Measurements from ENCODE around the gene ATP2B2. TPM values are rescaled to one million over a fixed set of nuclear protein-coding genes. Genes with fewer than 3 reads are reported as not detected.

ATP2B2 gene
- polyA plus RNA-seq, 1 experiment: not detected

- Histone ChIP-seq H3K4me3 (ENCODE audit: low read depth, low read length) (no peak overlapping the region), H3K36me3 (ENCODE audit: control insufficient read depth, insufficient read depth, low read length) (no peaks in the 10 kb centered on the region), H3K27me3 (ENCODE audit: control insufficient read depth, insufficient read depth, low read length) (peaks cover 2% of the 10 kb centered on the region; the same call in 1 of the 2 replicates)
- ChIA-PET CTCF (interaction anchor here (0.8 to 5.1 kb wide), 2 partner anchors 16 to 20 kb away, joined by 3 to 36 read pairs; no protein-coding TSS in a partner anchor), POLR2A (no interaction called here)
- no peak for TF ChIP-seq CTCF (IDR thresholded peaks at IDR 0.05; ENCODE audit: insufficient read depth, low read depth, low read length)
- DNase-seq (ENCODE audit: low read depth): no peak
Observed at GRCh38 chr3:10359761-10360161, 145.6 kb downstream of the ATP2B2 start.

- TF ChIP-seq CTCF (IDR thresholded peaks at IDR 0.05; ENCODE audit: insufficient read depth, low read depth, low read length): no peak
- peaks cover 2% of the 10 kb centered on the region; the same call in 1 of the 2 replicates for H3K27me3 ChIP-seq (ENCODE audit: control insufficient read depth, insufficient read depth, low read length)
- CTCF ChIA-PET: interaction anchor here (0.6 to 5.1 kb wide), 5 partner anchors 8 to 380 kb away, joined by 3 to 36 read pairs (median 4); no protein-coding TSS in a partner anchor
- no peaks in the 10 kb centered on the region for H3K36me3 ChIP-seq (ENCODE audit: control insufficient read depth, insufficient read depth, low read length)
- no peak overlapping the region for H3K4me3 ChIP-seq (ENCODE audit: low read depth, low read length)
- POLR2A ChIA-PET: interaction anchor here (1.2 kb wide), 1 partner anchor 8 kb away, joined by 4 read pairs; no protein-coding TSS in a partner anchor
- no peak for DNase-seq (ENCODE audit: low read depth)
Observed at GRCh38 chr3:10358309-10358980, 146.9 kb downstream of the ATP2B2 start.

GRCh38 chr3:10357592-10358308 lies 147.6 kb downstream of the ATP2B2 start:
- peak; percentile 49 for DNase-seq (ENCODE audit: low read depth)
- POLR2A ChIA-PET: interaction anchor here (0.6 to 1.2 kb wide), 2 partner anchors 9 to 253 kb away, joined by 3 to 4 read pairs; no protein-coding TSS in a partner anchor
- H3K27me3 ChIP-seq (ENCODE audit: control insufficient read depth, insufficient read depth, low read length): peaks cover 2% of the 10 kb centered on the region; the same call in 1 of the 2 replicates
- H3K36me3 ChIP-seq (ENCODE audit: control insufficient read depth, insufficient read depth, low read length): no peaks in the 10 kb centered on the region
- CTCF ChIA-PET: interaction anchor here (0.6 to 5.1 kb wide), 7 partner anchors 9 to 381 kb away, joined by 3 to 36 read pairs (median 3); no protein-coding TSS in a partner anchor
- no peak overlapping the region for H3K4me3 ChIP-seq (ENCODE audit: low read depth, low read length)
- no peak for TF ChIP-seq CTCF (IDR thresholded peaks at IDR 0.05; ENCODE audit: insufficient read depth, low read depth, low read length)

- no peaks in the 10 kb centered on the region for H3K36me3 ChIP-seq (ENCODE audit: control insufficient read depth, insufficient read depth, low read length)
- no peak for DNase-seq (ENCODE audit: low read depth)
- ChIA-PET CTCF (interaction anchor here (0.9 to 5.1 kb wide), 5 partner anchors 9 to 381 kb away, joined by 3 to 36 read pairs (median 4); no protein-coding TSS in a partner anchor), POLR2A (interaction anchor here (1.2 kb wide), 1 partner anchor 10 kb away, joined by 4 read pairs; no protein-coding TSS in a partner anchor)
- H3K4me3 ChIP-seq (ENCODE audit: low read depth, low read length): no peak overlapping the region
- TF ChIP-seq CTCF (IDR thresholded peaks at IDR 0.05; ENCODE audit: insufficient read depth, low read depth, low read length): no peak
- peaks cover 2% of the 10 kb centered on the region; the same call in 1 of the 2 replicates for H3K27me3 ChIP-seq (ENCODE audit: control insufficient read depth, insufficient read depth, low read length)
Observed at GRCh38 chr3:10357095-10357494, 148.3 kb downstream of the ATP2B2 start.

Measured in BJ (cell line).